ENCODE data around the gene ODC1. TPM values are rescaled to one million over a fixed set of nuclear protein-coding genes. Genes with fewer than 3 reads are reported as not detected.
A peak's percentile ranks its signal among the peaks of the same experiment; 100 is the strongest.

ODC1 gene
- total RNA-seq, 1 experiment from 2014 or later: 110 TPM

DNA sequence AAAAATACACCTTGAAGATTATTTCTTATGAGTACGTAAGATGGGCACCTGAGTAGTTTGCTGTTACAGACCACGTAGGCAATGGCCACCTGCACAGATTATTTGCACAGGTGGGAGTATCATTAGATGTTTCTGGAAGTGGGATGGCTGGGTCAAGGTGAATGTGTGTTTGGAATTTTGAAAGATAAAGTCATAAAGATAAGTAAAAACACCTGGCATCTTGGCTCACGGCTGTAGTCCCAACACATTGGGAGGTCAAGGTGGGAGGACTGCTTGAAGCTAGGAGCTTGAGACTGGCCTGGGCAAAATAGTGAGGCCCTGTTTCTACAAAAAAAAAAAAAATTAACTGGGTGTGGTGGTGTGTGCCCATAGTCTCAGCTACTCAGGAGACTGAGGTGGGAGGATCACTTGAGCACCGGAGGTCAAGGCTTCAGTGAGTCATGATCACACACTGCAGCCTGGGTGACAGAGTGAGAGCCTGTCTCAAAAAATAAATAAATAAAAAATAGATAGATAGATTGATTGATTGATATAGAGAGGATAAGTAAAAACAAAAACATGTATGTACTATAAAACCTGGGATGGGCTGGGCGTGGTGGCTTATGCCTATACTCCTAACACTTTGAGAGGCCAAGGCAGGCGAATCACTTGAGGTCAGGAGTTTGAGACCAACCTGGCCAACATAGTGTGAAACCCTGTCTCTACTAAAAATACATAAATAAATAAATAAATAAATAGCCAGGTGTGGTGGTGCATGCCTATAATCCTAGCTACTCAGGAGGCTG lies 30.4 kb downstream of the ODC1 start:
- peaks cover 68% of the 10 kb centered on the region for H3K4me1 ChIP-seq (replicated peaks)
- no peaks in the 10 kb centered on the region for H3K9me3 ChIP-seq (replicated peaks)
- DNase-seq (ENCODE audit: low read depth in 1 of 2, low spot score in 2 of 2): no peak
- no peak overlapping the region for H3K4me3 ChIP-seq
- peaks cover 12% of the 10 kb centered on the region for H3K36me3 ChIP-seq
- no peaks in the 10 kb centered on the region for H3K27me3 ChIP-seq (replicated peaks)
- no peak overlapping the region for H3K27ac ChIP-seq

DNA sequence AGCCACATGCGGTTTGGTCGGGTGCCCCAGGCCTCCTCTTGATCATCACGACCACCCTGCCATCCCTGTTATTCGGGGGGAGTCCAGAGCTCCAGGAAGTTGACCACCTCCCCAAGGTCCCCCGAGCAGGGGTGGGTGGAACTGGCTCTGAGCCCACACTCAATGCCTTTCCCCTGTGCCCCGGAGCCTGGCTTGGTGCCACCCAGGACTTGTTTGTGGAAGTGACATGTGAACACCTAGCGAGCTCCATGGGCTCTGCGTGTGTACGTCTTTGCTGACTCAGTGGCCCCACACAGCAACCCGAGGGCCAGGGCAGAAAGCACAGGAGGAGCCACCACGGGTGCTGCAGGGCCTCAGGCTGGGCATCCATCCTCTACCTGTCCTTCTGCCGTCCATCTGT lies 32.5 kb downstream of the ODC1 start:
- DNase-seq (ENCODE audit: low read depth in 1 of 2, low spot score in 2 of 2): peak in 1 of 2 experiments; percentile 42
- peaks cover 89% of the 10 kb centered on the region for H3K4me1 ChIP-seq (replicated peaks)
- no peak overlapping the region for H3K4me3 ChIP-seq
- H3K9me3 ChIP-seq (replicated peaks): no peaks in the 10 kb centered on the region
- H3K27ac ChIP-seq: no peak overlapping the region
- H3K36me3 ChIP-seq: peaks cover 8% of the 10 kb centered on the region; the same call in 1 of the 2 replicates
- H3K27me3 ChIP-seq (replicated peaks): no peaks in the 10 kb centered on the region

DNA sequence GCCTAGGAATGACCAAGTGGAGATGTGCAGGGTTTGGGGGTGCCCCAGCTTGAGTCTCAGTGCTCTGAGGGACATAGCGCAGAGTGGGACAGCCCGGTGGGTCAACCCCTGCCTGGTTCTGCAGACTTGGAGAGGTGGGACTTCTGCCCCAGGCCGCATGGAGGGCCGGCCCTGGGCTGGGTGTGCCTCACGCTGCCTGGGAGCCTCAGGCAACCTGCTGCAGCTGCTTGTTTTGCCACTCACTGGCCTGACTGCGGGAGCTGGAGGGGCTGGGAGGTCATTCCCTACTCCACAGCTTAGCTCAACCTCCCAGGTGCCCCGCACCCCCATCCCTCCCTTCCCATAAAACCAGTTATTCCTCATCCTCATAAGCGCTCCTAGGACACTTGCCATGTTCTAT lies 33.1 kb downstream of the ODC1 start:
- no peak for DNase-seq (ENCODE audit: low read depth in 1 of 2, low spot score in 2 of 2)
- no peaks in the 10 kb centered on the region for H3K9me3 ChIP-seq (replicated peaks)
- peaks cover 5% of the 10 kb centered on the region; the same call in 1 of the 2 replicates for H3K36me3 ChIP-seq
- H3K4me1 ChIP-seq (replicated peaks): peaks cover 93% of the 10 kb centered on the region
- H3K27me3 ChIP-seq (replicated peaks): no peaks in the 10 kb centered on the region
- H3K27ac ChIP-seq: no peak overlapping the region
- H3K4me3 ChIP-seq: no peak overlapping the region

DNA sequence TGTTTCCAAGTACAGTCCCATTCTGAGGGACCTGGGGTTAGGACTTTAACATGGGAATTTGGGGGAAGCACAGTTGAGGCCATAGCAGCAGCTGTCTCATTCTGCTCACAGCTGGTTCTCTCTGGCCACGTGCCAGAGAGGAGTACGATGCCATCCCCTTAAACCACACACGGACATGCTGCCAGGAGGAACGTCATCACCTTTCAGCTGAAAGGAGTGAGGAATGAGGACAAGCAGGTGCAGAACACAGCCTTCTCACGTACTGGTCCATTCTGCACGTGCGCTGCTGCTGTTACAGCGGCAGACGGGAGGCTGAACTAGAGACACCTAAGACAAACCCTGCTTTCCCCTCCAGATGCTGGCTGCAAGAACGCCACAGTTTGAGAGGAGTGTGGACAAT lies 33.5 kb downstream of the ODC1 start:
- H3K27me3 ChIP-seq (replicated peaks): no peaks in the 10 kb centered on the region
- no peak overlapping the region for H3K4me3 ChIP-seq
- peaks cover 95% of the 10 kb centered on the region for H3K4me1 ChIP-seq (replicated peaks)
- no peaks in the 10 kb centered on the region for H3K9me3 ChIP-seq (replicated peaks)
- no peak overlapping the region for H3K27ac ChIP-seq
- peaks cover 8% of the 10 kb centered on the region; the same call in 1 of the 2 replicates for H3K36me3 ChIP-seq
- no peak for DNase-seq (ENCODE audit: low read depth in 1 of 2, low spot score in 2 of 2)

DNA sequence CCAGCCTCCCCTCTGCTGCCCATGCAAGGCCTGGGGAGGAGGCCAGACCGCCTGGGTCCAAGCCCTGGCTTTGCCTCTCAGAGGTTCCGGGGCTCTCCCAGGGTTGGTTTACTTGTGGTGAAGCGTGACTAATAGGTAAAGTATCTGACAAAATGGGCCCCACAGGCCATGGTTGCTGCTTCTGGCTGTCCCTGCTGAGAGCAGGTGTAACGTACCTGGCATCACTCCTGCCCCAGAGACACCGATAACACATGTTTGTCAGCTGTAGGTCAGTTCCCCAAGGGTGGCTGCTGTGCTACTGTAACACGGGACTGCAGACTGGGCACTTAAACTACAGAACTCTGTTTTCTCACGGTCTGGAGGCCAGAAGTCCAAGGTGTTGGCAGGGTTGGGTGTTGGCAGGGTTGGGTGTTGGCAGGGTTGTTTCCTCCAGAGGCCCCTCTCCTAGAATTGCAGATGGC lies 34.1 kb downstream of the ODC1 start:
- Histone ChIP-seq H3K4me3 (no peak overlapping the region), H3K4me1 (replicated peaks) (peaks cover 95% of the 10 kb centered on the region), H3K27ac (no peak overlapping the region), H3K27me3 (replicated peaks) (no peaks in the 10 kb centered on the region), H3K9me3 (replicated peaks) (no peaks in the 10 kb centered on the region), H3K36me3 (peaks cover 8% of the 10 kb centered on the region; the same call in 1 of the 2 replicates)
- DNase-seq (ENCODE audit: low read depth in 1 of 2, low spot score in 2 of 2): peak; percentile 66 to 72

DNA sequence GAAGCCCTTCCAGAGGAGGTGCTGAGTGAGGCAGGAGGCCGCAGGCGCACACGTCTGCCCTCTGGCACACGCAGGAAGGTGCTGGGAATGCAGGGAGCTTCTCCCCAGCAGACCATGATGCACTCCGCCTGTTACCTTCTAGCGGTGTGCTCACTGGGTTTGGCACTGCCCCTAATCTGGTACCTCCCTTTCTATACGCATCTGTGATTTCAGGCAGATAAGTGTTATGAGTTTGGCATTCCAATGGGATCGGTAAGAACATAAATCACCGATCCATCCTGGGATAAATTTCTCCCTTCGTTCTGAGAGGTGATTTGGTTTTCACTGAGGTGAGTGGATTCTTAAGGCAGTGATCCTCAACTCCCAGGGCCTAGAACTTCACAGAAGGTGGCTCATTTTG lies 34.6 kb downstream of the ODC1 start:
- Histone ChIP-seq H3K27me3 (replicated peaks) (no peaks in the 10 kb centered on the region), H3K27ac (0 out of 2 replicates have a peak overlapping the region, but pooled peaks have one; percentile 5), H3K4me1 (replicated peaks) (peaks cover 95% of the 10 kb centered on the region), H3K4me3 (no peak overlapping the region), H3K9me3 (replicated peaks) (no peaks in the 10 kb centered on the region), H3K36me3 (peaks cover 8% of the 10 kb centered on the region; the same call in 1 of the 2 replicates)
- no peak for DNase-seq (ENCODE audit: low read depth in 1 of 2, low spot score in 2 of 2)

DNA sequence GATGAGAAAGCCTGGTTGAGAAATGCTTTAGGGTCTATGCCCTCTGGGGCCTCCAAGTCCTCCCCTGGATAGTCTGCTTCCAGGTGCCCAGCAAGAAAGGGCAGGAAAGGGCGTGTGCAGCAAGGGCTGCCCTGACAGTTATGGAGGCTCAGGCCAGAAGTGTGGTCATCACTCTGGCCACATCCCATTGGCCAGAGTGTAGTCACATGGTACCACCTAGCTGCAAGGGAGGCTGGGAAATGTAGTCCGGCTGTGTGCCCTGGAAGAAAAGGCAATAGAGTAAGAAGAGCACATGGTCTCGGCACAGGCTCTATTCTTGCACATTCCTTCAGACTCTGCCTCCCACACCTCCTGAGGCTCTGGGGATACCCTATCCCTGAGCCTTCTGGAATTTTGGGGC lies 35.7 kb downstream of the ODC1 start:
- no peaks in the 10 kb centered on the region for H3K27me3 ChIP-seq (replicated peaks)
- peaks cover 8% of the 10 kb centered on the region; the same call in 1 of the 2 replicates for H3K36me3 ChIP-seq
- no peaks in the 10 kb centered on the region for H3K9me3 ChIP-seq (replicated peaks)
- H3K27ac ChIP-seq: no peak overlapping the region
- H3K4me3 ChIP-seq: no peak overlapping the region
- peaks cover 95% of the 10 kb centered on the region for H3K4me1 ChIP-seq (replicated peaks)
- DNase-seq (ENCODE audit: low read depth in 1 of 2, low spot score in 2 of 2): peak; percentile 46 to 63

DNA sequence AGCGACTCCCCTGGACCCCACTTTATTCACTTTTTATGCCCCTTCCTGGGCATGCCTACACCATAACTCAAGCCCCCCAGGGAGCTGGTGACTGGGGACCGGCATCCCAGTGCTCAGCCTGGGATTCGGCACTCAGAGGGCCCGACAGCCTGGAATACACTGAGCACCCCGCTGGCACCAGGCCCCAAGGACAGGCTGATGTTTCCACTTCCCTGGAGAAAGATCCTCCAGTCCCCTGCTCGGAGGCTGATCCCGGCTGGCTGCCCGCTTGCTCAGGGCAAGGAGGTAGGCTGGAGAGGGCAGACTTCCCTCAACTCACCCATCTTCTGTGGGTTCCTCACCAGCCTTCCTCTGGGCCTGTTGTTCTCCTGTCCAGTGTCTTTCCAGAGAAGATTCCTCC lies 36.6 kb downstream of the ODC1 start:
- no peaks in the 10 kb centered on the region for H3K27me3 ChIP-seq (replicated peaks)
- peaks cover 8% of the 10 kb centered on the region; the same call in 1 of the 2 replicates for H3K36me3 ChIP-seq
- no peaks in the 10 kb centered on the region for H3K9me3 ChIP-seq (replicated peaks)
- H3K27ac ChIP-seq: peak overlapping the region; percentile 83
- DNase-seq (ENCODE audit: low read depth in 1 of 2, low spot score in 2 of 2): no peak
- H3K4me1 ChIP-seq (replicated peaks): peaks cover 91% of the 10 kb centered on the region
- H3K4me3 ChIP-seq: no peak overlapping the region

DNA sequence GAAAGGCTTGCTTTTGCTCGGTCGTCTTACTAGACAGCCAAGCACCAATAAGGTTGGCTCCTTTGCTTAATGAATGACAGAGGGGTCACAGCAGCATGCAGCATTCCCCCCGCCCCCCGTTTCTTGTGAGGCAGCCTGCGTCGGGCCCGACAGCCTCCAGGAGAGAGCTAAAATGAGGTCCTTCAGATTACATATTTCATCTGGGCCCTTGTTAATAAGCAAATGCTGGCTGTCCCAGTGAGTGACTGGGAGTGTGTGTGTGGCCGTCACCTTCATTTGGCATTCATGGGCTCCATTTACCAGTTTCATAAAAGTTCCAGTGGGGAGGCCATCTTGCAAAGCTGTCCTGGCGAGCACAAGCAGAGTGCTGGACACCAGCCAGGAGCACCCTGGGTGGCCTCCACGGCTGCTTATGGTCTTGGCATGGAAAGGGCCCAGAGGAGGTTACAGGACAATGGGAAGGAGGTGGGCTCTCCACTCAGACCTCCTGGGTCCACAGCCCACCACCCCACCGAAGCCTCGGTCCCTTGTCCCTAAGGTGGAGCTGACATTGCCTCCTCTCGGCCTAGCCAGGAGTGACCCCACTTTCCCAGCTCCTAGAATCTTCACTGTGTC lies 37.2 kb downstream of the ODC1 start:
- Histone ChIP-seq H3K4me1 (replicated peaks) (peaks cover 92% of the 10 kb centered on the region), H3K9me3 (replicated peaks) (no peaks in the 10 kb centered on the region), H3K36me3 (peaks cover 8% of the 10 kb centered on the region; the same call in 1 of the 2 replicates), H3K27ac (peak overlapping the region; percentile 83), H3K27me3 (replicated peaks) (no peaks in the 10 kb centered on the region), H3K4me3 (peak overlapping the region; percentile 9)
- peak; percentile 95 for DNase-seq (ENCODE audit: low read depth in 1 of 2, low spot score in 2 of 2)

DNA sequence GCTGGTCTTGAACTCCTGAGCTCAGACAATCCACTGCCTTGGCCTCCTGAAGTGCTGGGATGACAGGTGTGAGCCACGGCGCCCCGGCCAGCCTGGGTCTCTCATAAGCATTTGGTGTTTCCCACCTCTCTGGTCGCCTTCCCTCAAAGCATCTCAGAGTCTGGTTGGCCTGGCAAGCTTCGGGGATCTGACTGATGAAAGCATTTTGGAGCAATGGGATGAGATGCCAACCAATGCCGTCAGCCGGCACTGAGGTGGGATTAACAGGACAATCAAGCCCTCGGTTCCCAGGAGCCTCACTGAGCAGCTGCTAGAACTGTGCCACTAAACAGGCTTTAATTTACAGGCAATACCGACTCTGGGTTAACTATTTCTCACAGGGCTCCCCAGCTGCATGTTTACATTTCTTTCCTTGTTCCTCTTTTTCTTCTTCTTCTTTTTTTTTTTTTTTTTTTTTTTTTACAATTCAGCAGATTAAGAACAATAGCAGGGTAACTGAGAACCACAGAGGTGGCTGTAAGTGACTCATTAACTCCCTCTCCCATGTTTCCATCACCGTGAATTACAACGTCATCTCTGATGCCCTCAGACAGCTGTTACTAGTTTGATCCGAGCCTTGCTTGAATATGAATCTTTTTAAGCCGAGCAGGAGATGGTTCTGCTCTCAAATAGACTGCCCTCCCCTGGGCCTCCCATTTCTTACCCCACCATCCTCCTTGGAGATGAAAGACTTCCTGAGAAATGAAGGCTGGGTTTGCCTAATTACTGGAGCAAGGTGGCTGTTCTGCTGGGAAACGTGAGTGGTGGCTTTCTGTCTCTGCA lies 37.9 kb downstream of the ODC1 start:
- no peaks in the 10 kb centered on the region for H3K27me3 ChIP-seq (replicated peaks)
- DNase-seq (ENCODE audit: low read depth in 1 of 2, low spot score in 2 of 2): peak; percentile 73 to 92
- no peaks in the 10 kb centered on the region for H3K9me3 ChIP-seq (replicated peaks)
- H3K27ac ChIP-seq: peak overlapping the region; percentile 83
- peak overlapping the region; percentile 9 for H3K4me3 ChIP-seq
- peaks cover 8% of the 10 kb centered on the region; the same call in 1 of the 2 replicates for H3K36me3 ChIP-seq
- peaks cover 92% of the 10 kb centered on the region for H3K4me1 ChIP-seq (replicated peaks)

DNA sequence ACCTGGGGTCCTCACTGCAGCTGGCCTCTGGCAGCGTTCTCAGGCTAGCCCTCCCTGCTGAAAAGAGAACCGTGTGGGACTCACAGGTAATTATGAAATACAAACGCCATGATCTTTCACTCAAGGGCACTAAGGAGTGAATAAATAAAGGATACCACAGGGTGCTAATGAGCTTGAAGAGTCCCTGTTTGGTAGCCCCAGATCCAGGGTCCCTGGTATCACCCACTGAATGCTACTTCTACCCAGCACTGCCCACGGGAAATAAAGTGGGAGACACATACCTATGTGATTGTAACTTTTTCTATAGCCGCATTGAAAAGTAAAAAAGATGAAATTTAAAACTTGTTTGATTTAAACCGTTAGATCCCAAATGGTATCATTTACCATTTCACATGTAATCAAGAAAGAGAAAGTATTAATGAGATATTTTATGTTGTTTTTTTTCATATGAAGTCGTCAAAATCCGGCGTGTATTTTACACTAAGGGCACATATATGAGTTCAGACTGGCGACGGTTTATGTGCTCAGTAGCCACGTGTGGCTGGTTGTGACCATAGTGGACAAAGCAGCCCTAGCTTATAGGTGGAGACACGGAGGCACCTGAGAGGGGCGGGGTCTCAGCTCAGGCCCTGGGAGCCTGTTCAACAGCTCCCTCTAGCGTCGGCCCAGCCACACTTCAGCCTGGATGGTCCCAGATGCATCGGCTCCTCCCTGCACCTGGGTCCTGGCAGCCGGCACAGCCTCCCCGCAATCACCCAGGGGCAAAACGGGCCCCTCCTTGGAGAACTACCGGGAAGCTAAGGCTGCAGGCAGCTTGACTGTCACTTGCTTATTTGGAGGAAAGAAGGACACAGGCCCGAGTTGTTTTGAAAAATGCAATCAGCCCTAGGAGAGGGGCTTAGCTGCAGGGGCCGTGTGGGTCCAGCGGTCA lies 39.2 kb downstream of the ODC1 start:
- H3K36me3 ChIP-seq: peaks cover 8% of the 10 kb centered on the region; the same call in 1 of the 2 replicates

DNA sequence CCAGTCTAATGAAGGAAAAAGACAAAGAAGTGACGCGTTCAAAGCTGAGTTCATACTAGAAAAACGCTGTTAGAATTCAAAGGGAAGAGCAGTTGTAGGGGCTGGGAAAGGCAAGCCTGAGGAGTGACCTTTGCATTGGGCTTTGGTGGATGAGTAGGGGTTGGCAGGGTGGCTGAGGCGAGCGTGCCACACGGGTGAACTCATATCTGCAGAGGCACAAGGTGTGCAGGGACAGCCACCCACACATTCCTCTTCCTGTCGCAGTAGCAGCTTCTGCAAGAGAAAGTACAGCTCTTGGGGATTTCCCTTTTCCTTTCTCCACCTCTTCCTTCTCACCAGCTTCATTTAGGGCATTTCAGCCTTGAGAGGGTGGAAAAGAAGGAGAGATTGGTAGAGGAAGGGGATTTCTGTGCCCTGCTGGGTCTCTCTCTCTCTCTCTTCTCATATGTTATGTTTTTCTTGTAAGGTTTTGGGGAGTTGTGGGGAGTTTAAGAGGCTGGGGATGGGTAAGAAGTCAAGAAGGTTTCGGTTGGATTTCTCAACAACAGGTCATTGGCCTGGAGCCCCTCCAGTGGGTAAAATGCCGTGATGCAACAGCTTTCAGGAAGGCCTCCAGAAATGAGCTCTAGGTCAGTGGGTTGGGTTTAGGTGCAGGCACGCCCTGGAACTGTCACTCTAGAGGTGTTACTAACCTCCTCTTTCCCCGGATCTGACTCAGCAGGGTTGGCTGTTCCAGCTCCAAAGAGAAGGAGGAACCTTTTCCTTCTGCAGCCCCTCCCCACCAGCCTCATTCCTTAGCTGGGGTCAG lies 40.1 kb downstream of the ODC1 start:
- peak overlapping the region; percentile 50 for H3K27ac ChIP-seq
- H3K4me1 ChIP-seq (replicated peaks): peaks cover 90% of the 10 kb centered on the region
- no peaks in the 10 kb centered on the region for H3K9me3 ChIP-seq (replicated peaks)
- DNase-seq (ENCODE audit: low read depth in 1 of 2, low spot score in 2 of 2): peak in 1 of 2 experiments; percentile 38
- no peaks in the 10 kb centered on the region for H3K27me3 ChIP-seq (replicated peaks)
- H3K4me3 ChIP-seq: no peak overlapping the region
- H3K36me3 ChIP-seq: peaks cover 8% of the 10 kb centered on the region; the same call in 1 of the 2 replicates

More for the DNA sequence above, 39.2 kb downstream of the ODC1 start:
- no peaks in the 10 kb centered on the region for H3K27me3 ChIP-seq (replicated peaks)
- H3K9me3 ChIP-seq (replicated peaks): no peaks in the 10 kb centered on the region
- peak; percentile 67 to 80 for DNase-seq (ENCODE audit: low read depth in 1 of 2, low spot score in 2 of 2)
- H3K4me1 ChIP-seq (replicated peaks): peaks cover 92% of the 10 kb centered on the region
- H3K4me3 ChIP-seq: no peak overlapping the region
- H3K27ac ChIP-seq: no peak overlapping the region

All from SJSA1 (cell line).